ENCODE results near the gene HS2ST1. TPM values are rescaled to one million over a fixed set of nuclear protein-coding genes. Genes with fewer than 3 reads are reported as not detected.

The HS2ST1 gene
- total RNA-seq, 1 donor from 2014 or later, result 28.9 TPM

DNA sequence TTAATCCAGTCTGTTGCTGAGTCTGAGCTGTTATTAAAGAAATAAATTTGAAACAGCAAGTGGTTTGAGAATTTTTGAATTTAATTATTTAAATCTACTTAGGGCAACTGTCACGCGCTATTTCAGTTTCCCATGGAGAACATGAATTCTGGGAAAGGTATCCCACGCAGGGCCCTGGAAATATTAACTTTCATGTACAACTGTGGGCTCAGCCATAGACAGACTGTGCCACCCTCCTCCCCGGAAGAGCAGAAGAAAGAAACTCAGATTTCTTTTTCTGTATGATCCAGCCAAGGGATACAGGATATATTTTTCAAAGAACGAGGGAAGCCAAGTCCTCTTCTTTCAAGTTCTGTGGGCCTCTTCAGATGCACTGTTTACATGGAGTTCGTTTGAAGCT lies 241.7 kb downstream of the HS2ST1 start:
- no peak for DNase-seq (ENCODE audit: low read depth)

DNA sequence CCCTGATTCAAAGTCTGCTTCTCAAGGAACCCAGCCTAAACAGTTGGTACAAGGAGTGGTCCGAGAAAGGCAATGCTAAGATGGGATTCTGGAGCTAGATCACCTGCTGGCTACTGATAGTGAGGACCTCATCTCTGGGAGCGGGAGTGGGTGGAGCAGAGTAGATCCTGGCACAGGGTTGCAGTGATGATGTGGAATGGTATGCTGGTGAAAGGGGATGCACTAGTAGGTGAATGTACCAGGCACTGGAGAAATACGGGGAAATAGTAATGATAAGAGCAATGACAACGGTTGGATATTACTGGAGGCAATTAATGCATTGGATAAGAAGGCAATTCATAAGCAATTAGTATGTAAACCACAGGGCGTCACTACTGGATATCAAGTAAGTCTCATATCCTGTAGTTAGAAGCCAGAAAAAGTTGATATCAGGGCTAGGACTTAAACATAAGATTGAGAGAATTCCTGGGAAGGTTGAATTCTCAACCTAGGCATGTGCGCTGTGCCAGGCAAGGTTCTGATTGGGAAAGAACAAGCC lies 245.0 kb downstream of the HS2ST1 start:
- DNase-seq (ENCODE audit: low read depth), result no peak

Other genes with a start within 250 kb of the HS2ST1 start
- 70.2 and 77.9 TPM in 2 replicates for gene SH3GLB1, start 210.1 kb upstream of the HS2ST1 start, total RNA-seq
- gene SELENOF, start 509 bp upstream of the HS2ST1 start, total RNA-seq, result 104 and 129 TPM in 2 replicates